ENCODE measurements around the gene RCE1. TPM values are rescaled to one million over a fixed set of nuclear protein-coding genes. Genes with fewer than 3 reads are reported as not detected.

The RCE1 gene
- total RNA-seq, 2 donors from 2014 or later, result 7.9 to 9.1 TPM

Other genes with a start within 250 kb of the RCE1 start
- 10 to 100 TPM; 39.7 to 51.7 TPM for gene RBM14, start 226.8 kb upstream of the RCE1 start, total RNA-seq
- gene RBM4, start 204.7 kb upstream of the RCE1 start, total RNA-seq, result 10 to 100 TPM; 63.4 to 68.9 TPM
- 10 to 100 TPM in 1 of 2 donors, 1 to 10 TPM in 1; 9.0 to 10.2 TPM for gene RBM4B, start 165.6 kb upstream of the RCE1 start, total RNA-seq
- gene SPTBN2, start 114.2 kb upstream of the RCE1 start, total RNA-seq, result 1 to 10 TPM; 4.2 to 5.9 TPM
- gene LRFN4, start 13.6 kb downstream of the RCE1 start, total RNA-seq, result 10 to 100 TPM; 15.0 to 16.9 TPM
- gene PC, start 114.9 kb downstream of the RCE1 start, total RNA-seq, result 10 to 100 TPM in 1 of 2 donors, 1 to 10 TPM in 1; 5.5 to 11.6 TPM
- gene C11orf86, start 131.9 kb downstream of the RCE1 start, total RNA-seq, result not detected
- under 1 TPM; 0.37 to 0.67 TPM for gene SYT12, start 179.7 kb downstream of the RCE1 start, total RNA-seq
- gene RHOD, start 213.4 kb downstream of the RCE1 start, total RNA-seq, result 10 to 100 TPM; 12.5 to 18.0 TPM

Measured in posterior vena cava (tissue), 2 donors.